PC-9 (cell line): ENCODE measurements around the gene GFER. TPM values are rescaled to one million over a fixed set of nuclear protein-coding genes. Genes with fewer than 3 reads are reported as not detected.

Experiments
- BruUV-seq: library from RNA; stranded (reverse); fragments of 400-500 nt; replicated peaks from 2 replicates; lab custom pipeline; 2021; lab: Mats Ljungman, UMichigan
- CTCF ChIA-PET: fragments of 300-600 bp; sonication (Branson Sonifier 250); formaldehyde crosslinking; loops from one replicate; lab custom pipeline; 2022; ENCODE audit warnings: antibody characterized with exemption; lab: Charles Lee
- POLR2A ChIA-PET: fragments of 300-600 bp; sonication (Branson Sonifier 250); formaldehyde crosslinking; loops from one replicate; lab custom pipeline; 2022; ENCODE audit warnings: antibody characterized with exemption; ENCODE audit not compliant: unreplicated experiment; lab: Charles Lee
- DNase-seq, 2 experiments: peaks; one replicate each; pipeline versions ENCODE4 v3.0.0 to v3.0.0-alpha.2; 2015 to 2022; ENCODE audit warnings: mixed read lengths in 1 of 2
- H2AFZ ChIP-seq: fragments of 200-600 bp; sonication (generic); 2 replicates; pipeline ENCODE4 v1.8.1; 2017; ENCODE audit warnings: antibody characterized with exemption
- H3F3A ChIP-seq: fragments of 200-600 bp; sonication (generic); 2 replicates; pipeline ENCODE4 v1.8.1; 2017; ENCODE audit warnings: antibody characterized with exemption, mild to moderate bottlenecking, low read depth; ENCODE audit not compliant: insufficient read depth
- H3K27ac ChIP-seq: fragments of 200-600 bp; sonication (generic); 2 replicates; pipeline ENCODE4 v1.6.1; 2016; ENCODE audit warnings: mixed run types
- H3K27me3 ChIP-seq: fragments of 200-600 bp; sonication (generic); 2 replicates; pipeline ENCODE4 v1.6.1; 2016; ENCODE audit warnings: low read depth, mixed run types; ENCODE audit not compliant: insufficient read depth
- H3K36me3 ChIP-seq: fragments of 200-600 bp; sonication (generic); 2 replicates; pipeline ENCODE4 v1.6.1; 2016; ENCODE audit warnings: low read depth, mixed run types
- H3K4me1 ChIP-seq: fragments of 200-600 bp; sonication (generic); replicated peaks from 2 replicates; pipeline ENCODE4 v1.6.1; 2016; ENCODE audit warnings: mixed run types; ENCODE audit not compliant: insufficient read depth
- H3K4me2 ChIP-seq: fragments of 200-600 bp; sonication (generic); 2 replicates; pipeline ENCODE4 v1.6.1; 2017; ENCODE audit warnings: mixed run types
- H3K4me3 ChIP-seq: fragments of 200-600 bp; sonication (generic); 2 replicates; pipeline ENCODE4 v1.6.1; 2016; ENCODE audit warnings: mixed run types
- H3K79me2 ChIP-seq: fragments of 200-600 bp; sonication (generic); 2 replicates; pipeline ENCODE4 v1.6.1; 2017; ENCODE audit warnings: low read depth, mixed run types
- H3K9me2 ChIP-seq: fragments of 200-600 bp; sonication (generic); 2 replicates; pipeline ENCODE4 v1.8.1; 2017; ENCODE audit warnings: mild to moderate bottlenecking; ENCODE audit not compliant: insufficient read depth
- H3K9me3 ChIP-seq: fragments of 200-600 bp; sonication (generic); 2 replicates; pipeline ENCODE4 v1.8.1; 2016; ENCODE audit warnings: low read depth; ENCODE audit not compliant: insufficient read depth
- H4K20me1 ChIP-seq: fragments of 200-600 bp; sonication (generic); 2 replicates; pipeline ENCODE4 v1.8.1; 2017; ENCODE audit not compliant: insufficient read depth
- EZH2 ChIP-seq: fragments of 200-600 bp; sonication (generic); IDR thresholded peaks from 2 replicates; pipeline ENCODE4 v1.8.0; 2017; ENCODE audit warnings: antibody characterized with exemption, low read depth
- intact Hi-C: fragments of 100-400 bp; cut with micrococcal nuclease; formaldehyde crosslinking; loops from one replicate; pipeline ENCODE4 v1.10.0; 2022; ENCODE audit not compliant: unreplicated experiment
- total RNA-seq: library from RNA; stranded (reverse); gene quantifications from 2 replicates; pipeline ENCODE4 v1.2.3, GENCODE V29; 2021
- TF ChIP-seq, protein P1 (sequence below): fragments of 200-600 bp; sonication (generic); conservative IDR thresholded peaks from 2 replicates; pipeline ENCODE4 v1.6.1; 2017; ENCODE audit warnings: mixed run types, antibody characterized with exemption, mild to moderate bottlenecking, moderate library complexity

Gene GFER
- total RNA-seq, 1 experiment from 2014 or later: 59.7 TPM

DNA sequence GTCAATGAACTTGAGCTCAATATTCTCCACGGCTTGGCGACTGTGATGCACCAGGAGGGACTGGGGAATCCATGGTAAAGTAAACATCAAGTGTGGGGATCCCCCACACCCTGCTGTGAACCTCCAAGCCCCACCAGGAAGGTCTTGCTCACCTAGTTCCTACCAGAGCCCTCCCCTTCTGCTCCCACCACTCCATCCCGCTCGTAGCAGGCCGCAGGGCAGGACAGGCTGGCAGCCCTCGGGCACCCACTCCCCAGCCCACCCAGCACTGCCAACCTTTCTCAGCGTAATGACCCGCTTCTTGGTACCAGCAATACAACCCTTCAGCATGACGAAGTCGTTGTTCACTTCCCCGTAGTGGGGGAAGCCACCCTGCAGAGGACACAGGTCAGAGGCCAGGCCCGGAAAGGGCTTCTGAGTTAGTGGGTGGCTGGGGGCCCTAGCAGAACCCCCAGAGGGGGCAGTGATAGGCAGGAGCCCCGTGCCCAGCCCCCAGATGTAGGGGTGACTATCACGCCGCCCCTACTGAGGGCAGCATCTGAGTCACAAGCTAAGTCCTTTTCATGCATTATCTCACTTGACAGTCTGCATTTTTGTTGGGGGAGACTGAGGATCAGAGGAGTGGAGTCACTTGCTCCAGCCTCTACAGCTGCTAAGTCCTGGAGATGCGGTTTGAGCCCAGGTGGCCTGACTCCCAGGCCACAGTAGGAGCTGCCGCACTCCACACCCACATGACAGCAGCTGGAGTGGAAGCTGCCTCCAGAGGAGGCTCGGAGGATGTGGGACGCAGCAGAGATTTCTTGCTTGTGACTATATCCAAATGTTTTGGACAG is 38.2 kb upstream of the GFER start:
- H3K4me3 ChIP-seq: no peak overlapping the region
- H3K36me3 ChIP-seq: no peaks in the 10 kb centered on the region
- no peaks in the 10 kb centered on the region for H3K27me3 ChIP-seq
- peaks cover 13% of the 10 kb centered on the region; the same call in 1 of the 2 replicates for H3K79me2 ChIP-seq
- BruUV-seq: no TSS peak
- POLR2A ChIA-PET: no interaction called here
- intact Hi-C loops: no loop called here
- no peak overlapping the region for H3K4me2 ChIP-seq
- H3K9me3 ChIP-seq: no peaks in the 10 kb centered on the region
- TF ChIP-seq EZH2: no peak
- TF ChIP-seq, protein P1, sequence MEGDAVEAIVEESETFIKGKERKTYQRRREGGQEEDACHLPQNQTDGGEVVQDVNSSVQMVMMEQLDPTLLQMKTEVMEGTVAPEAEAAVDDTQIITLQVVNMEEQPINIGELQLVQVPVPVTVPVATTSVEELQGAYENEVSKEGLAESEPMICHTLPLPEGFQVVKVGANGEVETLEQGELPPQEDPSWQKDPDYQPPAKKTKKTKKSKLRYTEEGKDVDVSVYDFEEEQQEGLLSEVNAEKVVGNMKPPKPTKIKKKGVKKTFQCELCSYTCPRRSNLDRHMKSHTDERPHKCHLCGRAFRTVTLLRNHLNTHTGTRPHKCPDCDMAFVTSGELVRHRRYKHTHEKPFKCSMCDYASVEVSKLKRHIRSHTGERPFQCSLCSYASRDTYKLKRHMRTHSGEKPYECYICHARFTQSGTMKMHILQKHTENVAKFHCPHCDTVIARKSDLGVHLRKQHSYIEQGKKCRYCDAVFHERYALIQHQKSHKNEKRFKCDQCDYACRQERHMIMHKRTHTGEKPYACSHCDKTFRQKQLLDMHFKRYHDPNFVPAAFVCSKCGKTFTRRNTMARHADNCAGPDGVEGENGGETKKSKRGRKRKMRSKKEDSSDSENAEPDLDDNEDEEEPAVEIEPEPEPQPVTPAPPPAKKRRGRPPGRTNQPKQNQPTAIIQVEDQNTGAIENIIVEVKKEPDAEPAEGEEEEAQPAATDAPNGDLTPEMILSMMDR: no peak
- H3K9me2 ChIP-seq: no peaks in the 10 kb centered on the region
- no peak overlapping the region for H3K27ac ChIP-seq
- no peak for DNase-seq
- CTCF ChIA-PET: interaction anchor here (0.6 kb wide), 1 partner anchor 193 kb away, joined by 7 read pairs; no protein-coding TSS in a partner anchor
- H3F3A ChIP-seq: peaks cover 33% of the 10 kb centered on the region; the same call in 1 of the 2 replicates
- H4K20me1 ChIP-seq: 0 out of 2 replicates have a peak, but pooled peaks cover 3% of the 10 kb centered on the region
- no peak overlapping the region for H2AFZ ChIP-seq
- peaks cover 15% of the 10 kb centered on the region for H3K4me1 ChIP-seq

DNA sequence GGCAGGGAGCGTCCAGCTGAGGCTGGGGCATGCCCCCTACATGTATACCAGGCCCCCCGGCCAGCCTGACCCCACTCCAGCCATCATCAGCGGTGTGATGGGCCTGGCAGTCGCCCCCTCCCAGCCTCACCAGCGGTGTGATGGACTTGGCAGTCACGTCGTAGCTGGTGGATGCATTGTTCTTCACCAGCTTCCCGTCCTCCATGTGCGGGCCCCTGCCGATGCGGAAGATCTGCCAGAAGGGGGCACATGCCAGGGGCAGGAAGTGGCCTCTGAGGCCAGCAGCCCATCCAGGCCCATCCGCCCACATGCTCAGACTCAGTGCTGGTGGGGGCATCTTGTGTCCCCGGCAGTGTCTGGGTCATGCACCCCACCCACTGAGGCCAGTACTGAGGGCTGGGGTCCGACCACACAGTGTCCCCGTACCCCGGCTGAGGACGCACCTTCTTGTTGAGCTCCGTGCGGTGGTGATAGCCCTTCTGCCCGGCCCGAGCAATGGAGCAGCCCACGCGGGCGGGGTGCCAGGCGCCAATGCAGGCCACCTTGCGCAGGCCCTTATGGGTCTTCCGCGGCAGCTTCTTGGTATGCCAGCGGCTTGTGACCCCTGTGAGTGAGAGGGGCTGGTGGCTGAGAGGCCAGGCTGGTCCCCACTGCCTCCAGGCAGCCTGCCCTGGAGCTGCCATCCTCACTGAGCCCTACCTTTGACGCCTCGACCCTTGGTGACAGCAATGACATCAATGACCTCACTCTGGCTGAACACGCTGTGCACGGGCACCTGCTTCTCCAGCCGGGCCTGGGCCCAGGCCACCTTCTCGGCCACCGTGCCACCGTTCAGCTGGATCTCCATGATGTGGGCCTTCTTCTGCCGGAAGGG is 37.3 kb upstream of the GFER start:
- H4K20me1 ChIP-seq: 0 out of 2 replicates have a peak, but pooled peaks cover 3% of the 10 kb centered on the region
- no peaks in the 10 kb centered on the region for H3K27me3 ChIP-seq
- no peak overlapping the region for H2AFZ ChIP-seq
- H3K9me3 ChIP-seq: no peaks in the 10 kb centered on the region
- POLR2A ChIA-PET: no interaction called here
- peaks cover 6% of the 10 kb centered on the region; the same call in 1 of the 2 replicates for H3K79me2 ChIP-seq
- H3K27ac ChIP-seq: no peak overlapping the region
- H3K4me3 ChIP-seq: no peak overlapping the region
- no peak for TF ChIP-seq EZH2
- no TSS peak for BruUV-seq
- no peaks in the 10 kb centered on the region for H3K9me2 ChIP-seq
- H3K4me1 ChIP-seq: peaks cover 5% of the 10 kb centered on the region
- no peaks in the 10 kb centered on the region for H3K36me3 ChIP-seq
- no peak overlapping the region for H3K4me2 ChIP-seq
- H3F3A ChIP-seq: peaks cover 23% of the 10 kb centered on the region; the same call in 1 of the 2 replicates
- intact Hi-C loops: no loop called here
- no peak for DNase-seq
- CTCF ChIA-PET: interaction anchor here (0.6 kb wide), 1 partner anchor 192 kb away, joined by 7 read pairs; no protein-coding TSS in a partner anchor

- no peaks in the 10 kb centered on the region for H3K27me3 ChIP-seq
- BruUV-seq: no TSS peak
- POLR2A ChIA-PET: no interaction called here
Measured at GRCh38 chr16:1947369-1947670, 36.7 kb upstream of the GFER start.

More at GRCh38 chr16:1947369-1947670, 36.7 kb upstream of the GFER start:
- CTCF ChIA-PET: no interaction called here
- H3K4me1 ChIP-seq: 0 out of 2 replicates have a peak, but pooled peaks cover under 1% of the 10 kb centered on the region
- H3K27ac ChIP-seq: no peak overlapping the region
- no peak overlapping the region for H2AFZ ChIP-seq
- no peaks in the 10 kb centered on the region for H3K36me3 ChIP-seq
- no peak for TF ChIP-seq EZH2
- TF ChIP-seq, protein P1: no peak
- intact Hi-C loops: no loop called here
- H3K9me3 ChIP-seq: no peaks in the 10 kb centered on the region
- H3F3A ChIP-seq: peaks cover 17% of the 10 kb centered on the region; the same call in 1 of the 2 replicates
- H3K4me3 ChIP-seq: no peak overlapping the region
- H3K4me2 ChIP-seq: no peak overlapping the region
- H4K20me1 ChIP-seq: 0 out of 2 replicates have a peak, but pooled peaks cover 3% of the 10 kb centered on the region
- no peak for DNase-seq
- peaks cover 6% of the 10 kb centered on the region; the same call in 1 of the 2 replicates for H3K79me2 ChIP-seq
- no peaks in the 10 kb centered on the region for H3K9me2 ChIP-seq
